Measurements from ENCODE around the gene DVL3.
"Not testable (repeated sequence)": the region's sequence is repeated elsewhere in the genome, so short reads cannot be mapped to it uniquely, and the experiment has no call there.

The DVL3 gene

DNA sequence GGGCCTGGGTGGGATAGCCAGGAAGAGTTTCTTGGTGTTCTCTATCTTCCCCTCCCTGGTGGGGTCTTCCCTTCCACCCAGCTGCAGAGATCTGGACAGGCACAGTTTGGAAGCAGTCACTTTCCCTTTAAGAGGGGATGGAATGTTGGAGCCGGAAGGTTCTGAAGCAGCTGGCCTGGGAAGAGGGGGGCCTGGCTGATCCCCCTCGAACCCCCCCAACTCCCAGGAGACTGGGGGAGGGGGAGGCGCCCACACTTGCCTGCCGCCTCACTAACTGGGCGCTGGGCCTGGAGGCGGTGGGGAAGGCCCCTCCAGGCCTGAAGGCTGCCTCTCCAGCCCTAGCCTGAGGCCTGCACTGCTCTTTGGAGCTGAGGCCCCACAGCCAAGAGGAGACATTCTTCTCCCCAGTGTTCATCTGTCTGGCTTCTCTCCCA, 1.4 kb downstream of the DVL3 start:
- no peak for DNase-seq

DNA sequence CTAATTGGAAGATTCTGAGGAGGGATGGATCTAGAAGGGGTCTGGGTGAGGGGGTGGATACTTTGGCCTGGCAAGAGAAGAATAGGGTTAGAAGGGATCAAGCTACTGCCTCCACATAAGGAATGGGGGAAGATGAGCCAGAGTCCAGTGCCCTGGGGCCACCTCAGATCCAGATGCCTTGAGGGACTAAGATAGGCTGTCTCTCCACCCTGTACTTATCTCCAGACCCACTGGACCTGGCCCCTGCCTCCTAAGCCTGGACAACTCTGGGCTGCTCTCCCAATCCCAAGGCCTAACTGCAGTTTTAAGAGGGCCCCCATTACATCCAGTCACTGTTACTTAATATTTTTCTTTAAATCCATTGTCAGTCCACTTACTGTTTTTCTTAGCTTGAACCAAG, 2.0 kb downstream of the DVL3 start:
- DNase-seq, result no peak

DNA sequence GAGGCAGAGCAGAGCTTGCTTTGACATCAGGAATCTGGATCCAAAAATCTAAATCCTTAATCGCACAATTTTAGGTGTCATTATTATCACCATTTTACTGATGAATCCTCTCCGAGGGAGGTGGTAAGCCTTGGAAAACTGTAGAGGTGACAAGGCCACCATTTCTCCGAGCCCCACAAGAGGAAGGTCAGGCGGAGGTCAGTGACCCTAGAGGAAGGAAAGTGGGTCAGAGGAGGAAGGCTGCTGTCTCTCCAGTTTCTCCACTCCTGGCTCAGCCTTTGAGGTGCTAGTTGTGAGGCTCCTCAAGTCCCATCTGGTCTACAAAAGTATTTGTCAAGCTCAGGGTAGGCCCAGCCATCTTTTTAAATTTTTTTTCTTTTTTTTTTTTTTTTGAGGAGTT, 3.2 kb downstream of the DVL3 start:
- no peak for DNase-seq

DNA sequence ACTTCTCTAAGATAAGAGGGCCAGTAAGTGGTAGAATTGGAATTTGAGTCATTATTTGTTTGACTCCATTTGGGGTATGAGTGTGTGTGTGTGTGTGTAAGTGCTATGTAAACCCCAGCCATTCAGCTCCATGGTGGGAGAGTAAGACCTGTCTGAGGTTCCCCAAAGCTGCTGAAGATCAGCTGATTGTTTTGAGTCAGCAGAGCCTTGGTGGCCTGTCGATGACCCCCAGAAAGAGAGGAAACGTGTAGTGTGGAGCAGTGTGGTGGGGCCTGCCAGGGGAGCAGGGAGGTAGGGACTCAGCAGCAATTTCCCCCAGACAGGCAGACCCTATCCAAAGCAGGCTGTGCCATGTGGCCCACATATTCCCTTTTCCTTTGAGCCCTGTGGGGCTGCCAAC, 5.3 kb downstream of the DVL3 start:
- DNase-seq, result no peak

DNA sequence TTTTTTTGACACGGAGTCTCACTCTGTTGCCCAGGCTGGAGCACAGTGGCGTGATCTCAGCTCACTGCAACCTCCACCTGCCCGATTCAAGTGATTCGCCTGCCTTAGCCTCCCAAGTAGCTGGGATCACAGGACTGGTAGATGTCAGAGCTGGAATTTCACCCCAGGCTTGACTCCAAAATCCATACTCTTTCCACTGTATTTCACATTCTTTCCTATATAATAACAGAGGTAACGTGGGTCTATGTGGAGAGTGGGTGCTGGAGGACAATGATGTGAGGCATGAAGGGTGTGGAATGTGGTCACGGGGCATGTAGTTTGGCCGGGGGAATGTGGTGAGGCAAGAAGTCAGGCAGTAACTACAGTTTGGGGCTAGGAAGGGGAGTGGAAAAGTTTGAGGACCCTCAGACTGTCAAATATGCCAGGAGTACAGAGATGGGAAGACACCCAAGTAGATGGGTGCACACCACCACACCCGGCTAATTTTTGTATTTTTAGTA, 7.4 kb downstream of the DVL3 start:
- DNase-seq, result not testable (repeated sequence)

DNA sequence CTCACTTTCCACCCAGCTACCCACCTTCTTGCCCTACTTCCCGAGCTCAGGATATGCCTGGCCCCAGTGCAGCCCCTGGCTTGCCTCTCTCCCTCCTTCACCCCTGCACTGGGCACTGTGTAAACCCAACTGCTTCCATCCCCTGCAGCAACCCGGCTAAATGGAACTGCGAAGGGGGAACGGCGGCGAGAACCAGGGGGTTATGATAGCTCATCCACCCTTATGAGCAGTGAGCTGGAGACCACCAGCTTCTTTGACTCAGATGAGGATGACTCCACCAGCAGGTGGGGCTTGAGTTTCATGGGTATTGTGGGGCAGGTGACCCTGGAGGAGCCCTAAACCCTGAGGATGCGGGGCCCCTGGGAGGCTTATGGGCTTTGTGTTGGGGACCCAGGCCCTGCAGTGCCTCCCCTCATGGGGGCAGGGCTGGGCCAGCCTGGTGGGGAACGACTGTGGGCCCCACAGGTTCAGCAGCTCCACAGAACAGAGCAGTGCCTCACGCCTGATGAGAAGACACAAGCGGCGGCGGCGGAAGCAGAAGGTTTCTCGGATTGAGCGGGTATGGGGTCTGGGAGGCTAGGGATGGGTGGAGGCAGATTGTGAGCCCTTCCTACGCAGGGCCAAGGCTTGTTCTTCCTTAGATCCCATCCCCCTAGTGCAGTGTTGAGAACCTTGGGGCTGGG, 9.6 kb downstream of the DVL3 start:
- no peak for DNase-seq

DNA sequence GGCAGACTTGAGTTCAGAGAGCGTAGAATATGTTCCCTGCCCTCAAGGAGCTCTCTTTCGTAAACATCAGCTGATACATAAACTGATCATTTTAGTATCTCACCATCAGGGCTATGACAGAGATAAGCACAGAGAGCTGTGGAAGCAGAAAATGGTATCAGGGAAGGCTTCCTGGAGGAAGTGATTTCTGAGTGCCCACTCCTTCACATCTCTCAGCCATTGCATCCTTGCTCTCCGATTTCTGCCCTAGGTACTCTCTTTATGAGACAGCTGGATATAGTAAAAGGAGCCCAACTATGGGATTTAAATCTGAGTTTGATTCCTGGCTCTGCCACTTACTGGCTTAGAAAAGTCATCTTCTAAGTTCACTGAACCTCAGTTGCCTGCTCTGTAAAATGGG, 10.4 kb downstream of the DVL3 start:
- no peak for DNase-seq

DNA sequence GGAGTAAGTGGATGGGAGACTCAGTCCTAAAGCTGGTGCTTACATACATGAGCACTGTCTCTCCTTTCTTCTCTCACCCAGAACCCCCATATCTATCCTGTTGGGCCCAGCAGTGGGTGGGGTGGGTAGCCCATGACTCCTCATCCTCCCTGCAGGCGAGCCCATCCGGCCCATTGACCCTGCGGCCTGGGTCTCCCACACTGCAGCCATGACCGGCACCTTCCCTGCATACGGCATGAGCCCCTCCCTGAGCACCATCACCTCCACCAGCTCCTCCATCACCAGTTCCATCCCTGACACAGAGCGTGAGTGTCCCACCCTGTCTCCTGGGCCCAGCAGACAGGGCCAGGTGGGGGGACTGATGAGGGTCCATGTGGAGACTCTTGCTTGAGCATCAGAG, 11.5 kb downstream of the DVL3 start:
- no peak for DNase-seq

DNA sequence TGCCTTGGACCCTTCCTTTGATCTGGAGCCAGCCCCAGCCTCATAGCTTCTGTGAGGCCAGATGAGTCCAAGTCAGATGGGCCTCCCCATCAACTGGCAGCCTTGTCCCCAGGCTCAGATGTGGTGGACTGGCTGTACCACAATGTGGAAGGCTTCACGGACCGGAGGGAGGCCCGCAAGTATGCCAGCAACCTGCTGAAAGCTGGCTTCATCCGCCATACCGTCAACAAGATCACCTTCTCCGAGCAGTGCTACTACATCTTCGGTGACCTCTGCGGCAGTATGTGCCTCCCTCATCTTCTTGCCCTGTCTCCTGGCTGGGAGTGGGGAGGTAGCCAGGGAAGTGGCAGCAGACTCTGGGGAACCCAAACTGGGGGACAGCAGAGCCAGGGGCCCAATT, 12.6 kb downstream of the DVL3 start:
- no peak for DNase-seq

DNA sequence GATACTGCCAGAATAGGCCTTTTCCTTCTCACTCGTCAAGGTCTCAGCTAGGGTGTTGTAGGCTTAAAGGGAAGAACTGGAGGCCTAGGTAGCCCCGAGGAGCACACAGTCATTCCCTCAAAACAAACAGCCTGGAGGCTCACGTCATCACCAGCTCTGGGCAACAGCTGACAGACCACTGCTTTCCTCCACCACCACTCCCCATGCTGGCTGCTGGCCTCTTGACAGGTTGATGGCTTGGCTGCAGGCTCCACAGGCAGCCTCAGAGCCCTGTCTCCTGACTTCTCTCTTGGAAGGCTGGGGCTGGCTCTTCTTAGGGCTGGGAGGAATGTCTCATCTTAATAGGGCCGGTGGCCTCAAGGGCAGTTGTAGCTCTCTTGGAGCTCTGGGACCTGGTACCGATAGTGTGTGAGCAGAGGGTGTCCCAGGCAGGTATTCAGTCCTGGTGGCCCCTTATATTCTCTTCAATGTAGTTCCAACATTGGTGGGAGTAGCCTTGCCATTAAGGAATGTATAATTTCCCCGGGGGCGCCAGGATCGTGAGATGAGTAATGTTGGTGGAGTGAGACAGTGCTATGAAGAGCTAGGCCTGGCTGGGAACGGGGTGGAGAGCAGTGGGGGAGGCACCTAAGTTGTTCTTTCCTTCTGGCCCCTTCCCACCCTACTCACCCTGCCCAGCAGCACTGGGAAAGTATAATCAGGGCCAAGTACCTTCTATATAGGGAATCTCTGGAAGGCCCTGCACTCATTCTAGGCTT, 13.4 kb downstream of the DVL3 start:
- DNase-seq, result no peak

DNA sequence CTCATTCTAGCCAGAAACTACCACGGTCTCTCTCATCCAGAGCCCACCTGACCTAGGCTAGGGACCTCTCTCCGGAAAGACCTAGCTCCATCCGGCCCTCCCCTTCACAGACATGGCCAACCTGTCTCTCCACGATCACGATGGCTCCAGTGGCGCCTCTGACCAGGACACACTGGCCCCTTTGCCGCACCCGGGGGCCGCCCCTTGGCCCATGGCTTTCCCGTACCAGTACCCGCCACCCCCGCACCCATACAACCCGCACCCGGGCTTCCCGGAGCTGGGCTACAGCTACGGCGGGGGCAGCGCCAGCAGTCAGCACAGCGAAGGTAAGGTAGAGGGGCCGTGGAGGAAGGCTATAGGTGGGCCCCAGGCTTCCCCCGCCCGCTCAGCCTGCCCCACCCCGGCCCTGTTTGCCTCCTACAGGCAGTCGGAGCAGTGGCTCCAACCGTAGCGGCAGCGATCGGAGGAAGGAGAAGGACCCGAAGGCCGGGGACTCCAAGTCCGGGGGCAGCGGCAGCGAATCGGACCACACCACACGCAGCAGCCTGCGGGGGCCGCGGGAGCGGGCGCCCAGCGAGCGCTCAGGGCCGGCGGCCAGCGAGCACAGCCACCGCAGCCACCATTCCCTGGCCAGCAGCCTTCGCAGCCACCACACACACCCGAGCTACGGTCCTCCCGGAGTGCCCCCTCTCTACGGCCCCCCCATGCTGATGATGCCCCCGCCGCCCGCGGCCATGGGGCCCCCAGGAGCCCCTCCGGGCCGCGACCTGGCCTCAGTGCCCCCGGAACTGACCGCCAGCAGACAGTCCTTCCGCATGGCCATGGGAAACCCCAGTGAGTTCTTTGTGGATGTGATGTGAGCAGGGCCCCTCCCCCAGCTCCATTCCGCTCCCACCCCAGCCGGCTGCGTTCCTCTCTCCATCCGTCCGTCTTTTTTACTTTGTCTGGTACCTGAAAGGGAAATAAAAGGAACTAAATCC, 15.0 kb downstream of the DVL3 start:
- no peak for DNase-seq

DNA sequence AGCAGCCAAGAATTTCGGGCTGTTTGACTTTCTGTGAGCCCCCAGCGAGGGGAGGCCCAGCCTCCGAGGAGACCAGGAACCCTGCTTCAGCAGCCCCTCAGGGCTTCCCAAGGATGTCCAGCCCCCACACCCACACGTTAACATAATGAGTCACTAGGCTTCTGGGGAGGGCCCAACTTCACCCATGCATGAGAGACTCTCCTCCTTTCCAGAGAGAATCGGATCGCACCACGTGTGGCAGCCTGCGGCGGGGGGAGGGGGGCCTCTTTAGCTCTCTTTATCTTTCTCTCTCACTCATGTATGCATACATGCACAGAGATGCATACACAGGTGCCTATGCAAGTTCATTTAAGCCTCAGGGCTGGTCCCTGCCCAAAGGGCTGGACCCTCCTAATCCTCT, 16.4 kb downstream of the DVL3 start:
- DNase-seq, result no peak

DNA sequence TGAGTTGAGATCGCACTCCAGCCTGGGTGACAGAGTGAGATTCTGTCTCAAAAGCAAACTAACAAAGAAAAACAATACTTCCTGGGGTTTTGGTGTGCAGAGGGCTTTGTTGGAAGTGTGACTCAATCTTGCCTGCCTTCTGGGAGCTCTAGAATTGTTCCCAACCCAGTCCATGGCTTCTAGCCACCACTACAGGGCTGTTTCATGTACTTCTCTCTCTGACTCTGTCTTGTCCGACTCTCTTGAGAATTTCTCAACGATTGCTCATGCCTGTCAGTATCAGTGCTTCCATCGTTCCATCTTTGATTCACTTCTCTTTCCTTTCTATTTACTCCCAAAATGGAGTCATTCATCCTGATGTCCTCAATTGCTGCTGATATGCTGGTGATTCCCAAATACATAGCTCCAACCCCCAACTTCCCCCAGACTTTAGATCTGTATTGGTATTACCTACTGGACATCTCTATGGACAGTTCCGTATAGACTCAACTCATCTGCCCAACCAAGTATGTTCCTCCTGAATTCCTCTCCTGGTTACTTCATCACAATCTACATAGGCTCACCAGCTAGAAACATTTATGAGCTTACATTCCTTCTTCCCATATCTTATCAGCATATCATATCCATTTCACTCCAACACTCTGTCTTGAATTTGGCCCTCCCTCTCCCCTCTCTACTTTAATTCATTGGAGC, 17.6 kb downstream of the DVL3 start:
- no peak for DNase-seq

DNA sequence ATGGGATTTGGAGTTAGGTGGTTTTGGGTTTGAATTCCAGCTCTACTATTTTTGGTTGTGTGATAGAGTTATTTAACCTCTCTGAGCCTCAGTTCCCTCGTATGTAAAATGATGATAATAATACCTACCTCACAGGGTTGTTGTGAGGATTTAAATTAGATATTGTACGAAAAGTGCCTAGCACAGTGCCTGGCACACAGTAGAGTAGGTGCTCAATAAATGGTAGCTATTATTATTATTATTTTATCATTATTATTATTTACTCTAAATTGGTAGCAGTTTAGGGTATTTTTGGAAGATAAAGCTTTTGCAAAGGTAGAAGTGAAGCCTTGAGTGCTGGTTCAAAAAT, 18.2 kb downstream of the DVL3 start:
- DNase-seq, result no peak

DNA sequence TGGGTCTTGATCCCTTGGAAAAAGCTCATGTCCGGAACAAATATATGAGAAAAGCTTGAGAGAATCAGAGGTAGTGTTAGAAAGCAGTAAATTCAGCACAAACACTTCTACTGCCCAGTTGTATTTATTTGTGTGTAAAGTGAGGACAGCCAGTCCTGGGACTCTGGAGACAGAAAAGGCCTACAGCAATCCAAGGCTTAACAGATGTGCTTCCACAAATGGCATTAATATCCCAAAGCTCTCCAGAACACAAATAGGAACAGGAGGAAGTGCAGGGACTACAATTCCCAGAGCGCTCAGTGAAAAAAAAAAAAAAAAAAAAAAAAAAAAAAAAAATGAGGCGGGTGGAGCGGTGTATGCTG, 19.1 kb downstream of the DVL3 start:
- DNase-seq, result no peak

DNA sequence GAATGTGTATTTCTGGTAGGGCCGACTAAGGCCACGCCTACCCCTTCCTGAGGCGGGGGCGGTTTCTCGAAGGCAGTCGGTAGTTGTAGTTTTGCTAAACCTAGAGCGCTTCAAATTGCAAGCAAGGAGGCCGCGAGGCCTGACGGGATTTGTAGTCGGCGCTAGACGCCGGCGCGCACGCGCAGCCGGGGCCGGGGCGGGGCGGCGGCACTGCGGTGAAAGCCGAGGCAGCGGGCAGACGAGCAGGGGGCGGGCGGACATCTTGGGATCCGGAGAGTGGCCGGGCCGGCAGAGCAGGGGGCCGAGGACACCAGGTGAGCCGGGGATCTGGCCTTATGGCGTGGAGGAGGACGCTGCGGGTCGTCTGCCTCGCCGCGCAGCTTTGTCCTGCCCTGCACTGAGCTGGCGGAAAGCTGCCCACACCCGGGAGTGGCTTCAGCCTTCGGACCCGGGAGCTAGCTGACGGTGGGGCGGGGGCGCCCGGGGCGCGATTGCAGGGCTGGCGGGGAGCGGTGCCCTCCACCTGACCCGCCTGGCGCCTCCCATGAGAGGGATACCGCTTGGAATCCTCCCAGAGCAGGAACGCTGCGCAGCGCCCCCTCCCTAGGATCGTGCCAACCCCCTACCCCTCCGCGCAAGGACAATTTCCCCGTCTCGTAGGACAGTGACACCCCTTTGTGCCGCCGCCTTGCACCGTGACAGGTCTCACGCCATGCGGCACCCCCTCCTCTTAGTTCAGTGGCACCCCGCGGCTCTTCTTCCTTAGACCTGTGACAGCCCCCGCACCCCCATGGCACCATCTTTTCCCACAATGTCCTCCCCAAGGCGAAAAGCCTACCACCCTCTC, 19.7 kb downstream of the DVL3 start, which contains the start of gene AP2M1:
Gene AP2M1, plus strand, starts transcription at position 210 of the 847 bp plus-strand sequence. CDS start 2,139 bp downstream, outside the sequence.
- peak; percentile 97 for DNase-seq

DNA sequence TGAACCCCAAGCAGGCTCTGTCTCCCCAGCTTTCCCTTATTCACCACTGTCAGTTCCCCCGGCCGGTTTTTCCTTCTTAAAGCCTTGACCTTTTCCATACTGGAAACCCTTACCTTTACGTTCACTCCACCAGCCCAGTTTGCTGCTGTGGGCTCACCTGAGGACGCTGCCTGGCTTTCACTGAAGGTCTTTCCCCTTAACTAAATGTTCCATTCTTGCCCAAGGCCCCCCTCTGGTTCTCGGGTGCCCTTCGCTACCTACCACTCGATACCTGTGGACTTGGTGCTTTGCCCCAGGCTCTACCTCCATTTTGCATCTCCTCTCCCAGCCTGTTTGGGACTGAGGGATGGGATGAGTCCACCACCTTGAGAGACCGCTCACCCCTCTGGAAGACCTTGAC, 20.3 kb downstream of the DVL3 start:
- no peak for DNase-seq

DNA sequence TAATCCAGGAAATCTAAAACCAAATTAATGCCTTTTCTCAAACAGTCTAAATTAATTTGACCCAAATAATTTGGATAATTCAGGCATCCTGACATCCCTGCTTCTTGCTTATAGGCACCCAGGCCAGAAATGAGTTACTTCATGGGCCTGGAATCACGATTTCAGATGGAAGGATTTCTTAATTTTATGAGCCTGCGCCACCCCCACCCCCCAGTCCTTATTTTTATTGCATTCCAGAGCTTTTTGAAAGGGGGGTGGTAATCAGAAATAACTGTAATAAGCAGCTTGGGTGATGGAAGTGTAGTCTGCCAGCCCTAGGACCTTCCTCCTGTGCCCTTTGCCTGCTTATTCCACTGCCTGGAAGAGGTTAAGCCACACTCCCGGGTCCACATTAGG, 20.8 kb downstream of the DVL3 start:
- DNase-seq, result no peak

DNA sequence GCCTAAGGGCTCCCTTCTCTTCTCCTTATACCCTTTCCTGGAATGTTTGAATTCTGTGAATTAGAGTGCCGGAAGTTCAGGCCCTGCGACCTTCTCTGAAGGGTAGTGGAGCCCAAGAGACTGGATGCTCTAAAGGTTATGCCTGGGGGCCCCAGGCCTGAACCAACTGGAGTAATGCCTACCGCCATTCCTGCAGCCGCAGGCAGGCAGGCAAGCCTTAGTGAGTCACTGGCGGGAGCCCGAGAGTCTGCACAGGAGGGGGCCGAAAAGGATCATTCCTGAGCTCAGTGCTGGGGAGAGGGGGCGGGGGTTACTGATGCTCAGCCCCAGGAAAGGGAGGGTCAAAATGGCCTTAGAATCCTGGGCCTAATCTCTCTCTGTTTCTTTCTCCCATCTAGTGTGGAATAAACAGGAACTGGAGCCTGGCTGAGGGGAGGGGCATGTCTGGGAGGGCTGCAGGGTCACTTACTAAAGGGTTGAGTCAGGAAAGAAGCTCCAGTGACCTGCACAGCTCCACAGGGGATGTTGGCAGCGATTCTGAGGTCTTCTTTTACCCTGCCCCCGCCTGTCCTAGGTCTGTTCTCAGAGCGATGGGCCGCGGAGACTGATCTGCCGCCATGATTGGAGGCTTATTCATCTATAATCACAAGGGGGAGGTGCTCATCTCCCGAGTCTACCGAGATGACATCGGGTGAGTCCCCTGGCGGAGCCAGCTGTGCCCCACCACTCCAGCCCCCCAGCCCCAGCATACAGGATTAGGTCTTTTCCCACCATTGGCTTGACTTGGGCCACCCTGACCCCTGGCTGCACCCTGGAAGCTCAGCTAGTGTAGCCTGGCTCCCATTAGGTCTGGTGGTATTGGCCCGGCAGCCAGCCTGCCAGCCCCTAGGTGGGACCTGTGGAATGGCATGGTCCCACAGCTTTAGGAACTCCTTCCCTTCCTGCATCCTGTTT, 21.5 kb downstream of the DVL3 start:
- peak; percentile 77 for DNase-seq

DNA sequence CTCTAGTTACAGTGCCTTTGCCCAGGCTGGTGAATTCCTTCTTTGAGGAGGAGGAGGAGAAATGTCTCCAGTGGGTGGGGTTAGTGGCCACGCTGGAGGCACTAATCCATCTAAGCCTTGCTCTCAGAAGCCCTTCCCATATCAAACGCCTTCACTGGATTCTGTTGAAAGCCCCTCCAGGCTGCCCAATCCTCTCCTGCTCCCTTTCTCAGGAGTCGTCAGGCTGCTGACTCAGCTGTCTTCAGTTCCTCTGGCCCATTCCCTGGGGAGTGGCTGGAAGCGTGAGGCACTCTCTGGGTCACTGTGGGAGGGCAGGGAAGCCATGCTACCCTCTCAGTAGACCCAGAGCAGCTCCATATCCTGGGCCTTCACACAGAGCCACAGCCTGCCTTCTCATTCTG, 22.2 kb downstream of the DVL3 start:
- DNase-seq, result no peak
